HG02678 (cell line): ENCODE measurements around the gene CPLANE1.
"Not testable (repeated sequence)": the region's sequence is repeated elsewhere in the genome, so short reads cannot be mapped to it uniquely, and the experiment has no call there.

Experiments
- ATAC-seq: cut with Tn5 transposase; IDR thresholded peaks from one replicate; pipeline ENCODE4 v1.9.1; 2021; ENCODE audit warnings: mild to moderate bottlenecking, moderate library complexity; ENCODE audit not compliant: unreplicated experiment

CPLANE1 gene

GRCh38 chr5:37248970-37249814 is at the start of gene CPLANE1:
Gene CPLANE1, minus strand, starts transcription at chr5:37249376. Its CDS starts 1,678 bp downstream, at chr5:37247698.
- peak; percentile 88 for ATAC-seq

- ATAC-seq = not testable (repeated sequence)
These were observed 47.1 kb upstream of the CPLANE1 start for GRCh38 chr5:37296313-37296712.

DNA sequence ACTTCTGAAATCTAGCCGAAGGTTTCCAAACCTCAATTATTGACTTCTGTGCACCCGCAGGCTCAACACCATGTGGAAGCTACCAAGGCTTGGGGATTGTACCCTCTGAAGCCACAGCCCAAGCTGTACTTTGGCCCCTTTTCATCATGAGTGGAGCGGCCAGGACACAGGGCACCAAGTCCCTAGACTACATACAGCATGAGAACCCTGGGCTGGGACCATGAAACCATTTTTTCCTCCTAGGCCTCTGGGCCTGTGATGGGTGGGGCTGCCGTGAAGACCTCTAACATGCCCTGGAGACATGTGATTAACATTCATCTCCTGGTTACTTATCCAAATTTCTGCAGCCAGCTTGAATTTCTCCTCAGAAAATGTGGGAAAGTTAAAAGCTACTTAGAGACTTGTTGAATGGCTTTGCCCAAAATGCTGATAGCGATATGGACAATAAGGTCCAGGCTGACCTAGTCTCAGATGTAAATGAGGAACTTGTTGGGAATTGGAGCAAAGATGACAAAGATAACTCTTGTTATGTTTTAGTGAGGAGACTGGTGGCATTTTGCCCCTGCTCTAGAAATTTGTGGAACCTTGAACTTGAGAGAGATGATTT is 34.1 kb upstream of the CPLANE1 start:
- ATAC-seq = no peak

DNA sequence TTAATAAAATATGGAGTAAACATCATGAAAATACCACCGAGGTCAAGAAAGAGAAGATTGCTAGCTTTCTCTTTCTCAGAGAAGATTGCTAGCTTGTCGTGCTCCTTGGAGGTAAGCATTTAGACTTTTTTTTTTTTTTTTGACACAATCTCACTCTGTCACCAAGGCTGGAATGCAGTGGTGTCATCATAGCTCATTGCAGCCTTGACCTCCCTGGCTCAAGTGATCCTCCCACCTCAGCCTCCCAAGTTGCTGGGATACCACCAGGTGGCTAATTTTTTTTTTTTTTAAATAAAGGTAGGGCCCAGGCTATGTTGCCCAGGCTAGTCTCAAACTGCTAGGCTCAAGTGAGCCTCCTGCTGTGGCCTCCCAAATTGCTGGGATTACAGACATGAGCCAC is 26.3 kb upstream of the CPLANE1 start:
- ATAC-seq = no peak

DNA sequence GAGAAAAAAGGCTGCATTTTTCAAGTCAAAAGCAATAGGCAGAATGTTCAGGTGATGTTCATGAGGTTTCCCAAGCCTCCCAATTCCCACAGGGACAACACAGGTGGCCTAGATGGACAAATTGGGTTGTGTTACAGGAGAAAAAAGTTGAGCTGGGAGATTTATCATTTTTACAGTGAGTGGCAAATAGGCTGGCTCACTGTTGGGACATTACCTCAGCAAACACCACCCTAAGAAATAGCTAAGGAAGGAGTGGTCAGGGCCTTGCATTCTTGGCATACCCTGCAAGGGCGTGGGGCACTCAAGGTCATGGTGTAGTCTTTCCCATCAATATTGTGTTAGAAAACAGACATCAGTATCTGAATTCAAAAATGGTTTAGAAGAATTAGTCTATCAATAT is 23.3 kb upstream of the CPLANE1 start:
- ATAC-seq = no peak

- not testable (repeated sequence) for ATAC-seq
These were observed 18.9 kb upstream of the CPLANE1 start for GRCh38 chr5:37268100-37268499.

- no peak for ATAC-seq
These were observed 6.7 kb upstream of the CPLANE1 start for GRCh38 chr5:37255774-37256358.

GRCh38 chr5:37254581-37254980 is 5.4 kb upstream of the CPLANE1 start:
- no peak for ATAC-seq

DNA sequence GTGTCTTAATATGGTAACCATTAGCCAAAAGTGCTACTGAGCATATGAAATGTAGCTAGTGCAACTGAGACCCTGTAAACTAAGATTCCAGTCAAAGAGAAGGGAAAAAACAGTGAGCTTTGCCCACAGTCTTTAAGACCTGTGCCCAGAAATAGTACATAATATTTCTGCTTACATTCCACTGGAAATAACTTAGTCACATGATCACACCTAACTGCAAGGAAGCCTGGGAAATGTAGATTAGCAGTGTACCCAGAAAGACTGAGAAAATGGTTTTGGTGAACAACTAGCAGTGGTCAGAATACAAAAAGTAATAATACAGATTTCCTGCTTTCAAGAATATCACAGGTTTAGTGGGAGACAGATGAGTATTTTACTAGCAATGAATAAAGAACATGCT is 2.5 kb upstream of the CPLANE1 start:
- no peak for ATAC-seq

DNA sequence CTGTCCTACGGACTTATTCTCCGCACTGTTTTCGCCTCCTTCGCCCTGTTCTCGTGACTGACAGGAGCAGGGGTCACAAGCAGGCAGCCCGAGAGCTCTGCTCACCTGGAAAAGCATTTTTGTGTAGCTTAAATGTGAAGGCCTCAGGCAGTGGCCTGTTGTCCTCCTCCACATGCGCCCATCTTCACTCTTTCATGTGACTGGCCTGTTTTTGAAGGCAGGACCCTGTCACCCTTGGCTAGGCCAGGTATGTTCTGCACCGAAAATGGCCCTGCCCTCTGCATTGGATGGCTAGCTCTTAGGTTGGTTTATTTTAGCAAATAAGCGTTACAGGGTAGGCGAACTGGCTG is 614 bp upstream of the CPLANE1 start:
- no peak for ATAC-seq

DNA sequence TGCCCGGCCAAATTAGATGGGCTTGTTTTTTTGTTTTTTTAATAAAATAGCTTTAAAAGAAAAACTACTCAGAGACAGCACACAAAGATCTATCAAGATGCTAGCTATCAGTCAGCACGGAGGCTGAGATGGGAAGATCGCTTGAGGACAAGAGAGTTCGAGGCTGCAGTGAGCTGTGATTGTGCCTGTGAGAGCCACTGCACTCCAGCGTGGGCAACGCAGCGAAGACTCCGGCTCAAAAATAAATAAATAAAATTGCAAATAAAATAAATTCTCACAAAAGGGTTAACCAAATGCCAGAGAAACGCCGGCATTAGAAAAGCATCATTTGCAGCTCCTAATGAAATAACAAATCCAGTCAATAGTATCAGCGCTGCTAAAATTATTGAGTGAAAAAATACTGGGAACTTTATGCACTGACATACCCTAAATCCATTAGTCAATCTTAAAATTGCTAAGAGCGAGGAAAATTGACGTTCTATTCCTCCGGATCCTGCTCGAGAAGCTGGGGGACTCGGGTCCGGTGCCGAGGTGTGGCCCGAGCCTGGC is 681 bp downstream of the CPLANE1 start:
- ATAC-seq = no peak

GRCh38 chr5:37247496-37247895 is 1.7 kb downstream of the CPLANE1 start:
- ATAC-seq = no peak

GRCh38 chr5:37247036-37247435 is 2.1 kb downstream of the CPLANE1 start:
- no peak for ATAC-seq

GRCh38 chr5:37234288-37234687 is 14.9 kb downstream of the CPLANE1 start:
- ATAC-seq = no peak

GRCh38 chr5:37226377-37226776 is 22.8 kb downstream of the CPLANE1 start:
- ATAC-seq = no peak

DNA sequence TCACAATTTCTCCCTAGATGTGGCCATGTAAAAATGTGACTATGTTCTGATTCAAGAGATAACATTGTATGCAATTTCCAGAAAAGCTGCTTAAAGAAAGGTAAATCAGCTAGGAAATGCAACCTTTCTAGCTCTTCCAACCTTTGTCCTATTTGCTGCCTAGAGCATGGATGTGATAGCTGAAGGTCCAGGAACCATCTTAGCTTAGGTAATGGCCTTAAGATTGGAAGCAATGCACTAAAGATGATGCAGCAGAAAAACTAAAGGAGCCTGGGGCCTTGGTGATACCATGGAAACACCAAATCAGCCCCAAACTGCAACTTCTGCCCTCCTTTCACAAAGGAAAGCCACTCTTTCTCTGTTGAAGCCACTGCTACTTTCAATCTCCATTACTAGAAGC is 27.0 kb downstream of the CPLANE1 start:
- ATAC-seq = no peak

GRCh38 chr5:37220426-37220825 is 28.8 kb downstream of the CPLANE1 start:
- ATAC-seq = not testable (repeated sequence)

- ATAC-seq = not testable (repeated sequence)
These were observed 29.8 kb downstream of the CPLANE1 start for GRCh38 chr5:37219384-37219783.

GRCh38 chr5:37217976-37218375 is 31.2 kb downstream of the CPLANE1 start:
- no peak for ATAC-seq

DNA sequence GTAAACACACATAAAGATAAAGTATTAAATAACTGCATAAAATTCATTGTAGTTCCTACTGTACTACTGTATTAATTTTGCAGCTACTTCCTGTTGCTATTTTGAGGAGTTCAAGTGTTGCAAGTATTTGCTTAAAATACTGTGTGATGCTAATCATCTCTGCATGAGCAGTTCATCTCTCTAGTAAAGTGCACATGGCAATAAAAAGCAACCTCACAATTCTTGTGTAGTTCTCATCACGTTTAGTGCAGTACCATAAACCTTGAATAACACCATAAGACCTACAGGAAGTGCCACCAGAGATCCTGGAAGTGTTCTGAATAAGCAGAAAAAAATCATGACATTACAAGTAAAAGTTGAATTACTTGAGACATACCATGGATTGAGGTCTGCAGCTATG is 34.6 kb downstream of the CPLANE1 start:
- no peak for ATAC-seq

GRCh38 chr5:37212096-37212495 is 37.1 kb downstream of the CPLANE1 start:
- no peak for ATAC-seq

GRCh38 chr5:37211661-37212060 is 37.5 kb downstream of the CPLANE1 start:
- ATAC-seq = no peak
